ENCODE measurements around the gene KCNMA1. TPM values are rescaled to one million over a fixed set of nuclear protein-coding genes. Genes with fewer than 3 reads are reported as not detected.

The KCNMA1 gene
- total RNA-seq, 4 donors from 2014 or later, result 4.6 to 10.5 (median 7.8) TPM

DNA sequence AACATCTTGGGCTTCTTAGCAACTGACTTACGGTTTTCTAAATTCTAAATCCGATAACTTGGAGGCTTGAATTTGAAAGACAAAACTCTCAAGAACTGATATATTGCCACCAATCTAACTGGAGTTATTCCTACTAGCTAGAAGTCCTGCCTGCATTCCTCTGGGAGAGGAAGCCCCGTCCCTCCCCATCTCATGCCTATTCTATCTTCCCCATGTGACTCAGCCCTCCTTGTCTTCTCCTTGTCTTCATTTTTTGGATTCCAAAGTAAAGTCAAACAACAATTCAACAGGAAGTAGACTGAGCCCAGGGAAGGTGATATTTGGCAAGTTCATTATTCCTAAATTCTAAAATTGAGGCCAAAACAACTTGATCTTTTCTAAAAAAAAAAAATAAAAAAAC, 587.7 kb downstream of the KCNMA1 start:
- Histone ChIP-seq H3K4me1 (no peaks in the 10 kb centered on the region), H3K9me3 (no peaks in the 10 kb centered on the region), H3K27ac (no peak overlapping the region), H3K27me3 (no peaks in the 10 kb centered on the region), H3K4me3 (no peak overlapping the region), H3K36me3 (no peaks in the 10 kb centered on the region)
- 74% methylated on average over 3 of the region's 3 CpGs for WGBS
- TF ChIP-seq EP300 (IDR thresholded peaks at IDR 0.05) (no peak), POLR2AphosphoS5 (IDR thresholded peaks at IDR 0.05) (no peak)
- DNase-seq (ENCODE audit: low spot score in 2 of 2), result no peak

DNA sequence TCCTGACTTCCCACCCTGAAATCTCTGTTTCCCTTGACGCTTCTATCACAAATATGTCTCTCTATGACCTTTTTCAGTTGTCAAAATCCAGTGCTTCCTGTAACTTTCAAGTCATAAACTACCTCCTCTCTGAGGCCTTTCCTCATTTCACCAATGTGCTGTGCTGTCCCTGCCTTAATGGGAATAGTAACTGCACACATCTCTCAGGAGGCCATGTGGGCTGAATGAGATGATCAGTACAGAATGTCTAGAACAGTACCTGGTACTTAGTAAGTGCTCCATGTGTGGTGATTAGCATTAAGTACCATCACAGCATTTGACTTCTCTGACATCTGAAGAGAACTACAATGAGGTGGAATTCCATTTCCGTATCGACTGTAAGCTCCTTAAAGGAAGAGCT, 588.5 kb downstream of the KCNMA1 start:
- Histone ChIP-seq H3K4me3 (no peak overlapping the region), H3K27ac (no peak overlapping the region), H3K9me3 (no peaks in the 10 kb centered on the region), H3K27me3 (no peaks in the 10 kb centered on the region), H3K36me3 (no peaks in the 10 kb centered on the region), H3K4me1 (no peaks in the 10 kb centered on the region)
- 83% methylated on average over 3 of the region's 3 CpGs for WGBS
- TF ChIP-seq, protein P1, sequence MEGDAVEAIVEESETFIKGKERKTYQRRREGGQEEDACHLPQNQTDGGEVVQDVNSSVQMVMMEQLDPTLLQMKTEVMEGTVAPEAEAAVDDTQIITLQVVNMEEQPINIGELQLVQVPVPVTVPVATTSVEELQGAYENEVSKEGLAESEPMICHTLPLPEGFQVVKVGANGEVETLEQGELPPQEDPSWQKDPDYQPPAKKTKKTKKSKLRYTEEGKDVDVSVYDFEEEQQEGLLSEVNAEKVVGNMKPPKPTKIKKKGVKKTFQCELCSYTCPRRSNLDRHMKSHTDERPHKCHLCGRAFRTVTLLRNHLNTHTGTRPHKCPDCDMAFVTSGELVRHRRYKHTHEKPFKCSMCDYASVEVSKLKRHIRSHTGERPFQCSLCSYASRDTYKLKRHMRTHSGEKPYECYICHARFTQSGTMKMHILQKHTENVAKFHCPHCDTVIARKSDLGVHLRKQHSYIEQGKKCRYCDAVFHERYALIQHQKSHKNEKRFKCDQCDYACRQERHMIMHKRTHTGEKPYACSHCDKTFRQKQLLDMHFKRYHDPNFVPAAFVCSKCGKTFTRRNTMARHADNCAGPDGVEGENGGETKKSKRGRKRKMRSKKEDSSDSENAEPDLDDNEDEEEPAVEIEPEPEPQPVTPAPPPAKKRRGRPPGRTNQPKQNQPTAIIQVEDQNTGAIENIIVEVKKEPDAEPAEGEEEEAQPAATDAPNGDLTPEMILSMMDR (IDR thresholded peaks at IDR 0.05), result no peak
- no peak for TF ChIP-seq POLR2AphosphoS5 (IDR thresholded peaks at IDR 0.05)
- no peak for TF ChIP-seq POLR2A (IDR thresholded peaks at IDR 0.05)
- TF ChIP-seq EP300 (IDR thresholded peaks at IDR 0.05), result no peak
- DNase-seq (ENCODE audit: low spot score in 2 of 2), result no peak

DNA sequence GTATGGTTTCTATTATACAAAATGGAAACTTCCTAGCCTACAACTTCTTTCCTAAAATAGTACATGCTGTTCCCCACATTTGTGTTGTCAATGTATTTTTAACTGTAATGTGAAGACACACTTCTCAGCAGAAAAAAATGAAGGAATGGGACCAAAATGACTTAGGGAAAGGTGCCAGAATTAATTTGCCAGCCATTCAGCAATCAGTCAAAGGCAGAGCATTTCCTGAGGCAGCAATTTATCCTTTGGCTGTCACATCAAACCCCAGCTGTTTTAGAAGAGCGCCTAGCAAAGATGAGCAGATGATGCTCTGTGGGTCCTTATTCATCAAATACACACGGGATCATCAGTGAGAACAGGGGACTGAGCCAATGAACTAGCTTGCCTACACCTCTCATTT, 592.5 kb downstream of the KCNMA1 start:
- Histone ChIP-seq H3K27me3 (no peaks in the 10 kb centered on the region), H3K9me3 (no peaks in the 10 kb centered on the region), H3K4me3 (no peak overlapping the region), H3K4me1 (peaks cover 3% of the 10 kb centered on the region), H3K36me3 (no peaks in the 10 kb centered on the region), H3K27ac (peak overlapping the region; percentile 29)
- WGBS, result 27% methylated on average over 2 of the region's 2 CpGs
- TF ChIP-seq POLR2A (IDR thresholded peaks at IDR 0.05) (no peak), EP300 (IDR thresholded peaks at IDR 0.05) (no peak), POLR2AphosphoS5 (IDR thresholded peaks at IDR 0.05) (no peak)
- TF ChIP-seq, protein P1 (IDR thresholded peaks at IDR 0.05), result no peak
- DNase-seq (ENCODE audit: low spot score in 2 of 2), result no peak

DNA sequence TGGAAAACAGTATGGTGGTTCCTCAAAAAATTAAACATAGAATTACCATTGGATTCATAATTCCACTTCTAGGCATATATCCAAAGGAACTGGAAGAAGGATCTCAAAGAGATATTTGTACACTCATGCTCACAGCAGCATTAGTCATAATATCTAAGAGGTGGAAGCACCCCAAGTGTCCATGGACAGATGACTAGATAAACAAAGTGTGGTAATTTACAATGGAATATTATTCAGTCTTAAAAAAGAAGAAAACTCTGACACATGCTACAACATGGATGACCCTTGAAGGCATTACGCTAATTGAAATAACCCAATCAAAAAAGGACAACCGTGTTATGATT, 594.2 kb downstream of the KCNMA1 start:
- no peaks in the 10 kb centered on the region for H3K27me3 ChIP-seq

DNA sequence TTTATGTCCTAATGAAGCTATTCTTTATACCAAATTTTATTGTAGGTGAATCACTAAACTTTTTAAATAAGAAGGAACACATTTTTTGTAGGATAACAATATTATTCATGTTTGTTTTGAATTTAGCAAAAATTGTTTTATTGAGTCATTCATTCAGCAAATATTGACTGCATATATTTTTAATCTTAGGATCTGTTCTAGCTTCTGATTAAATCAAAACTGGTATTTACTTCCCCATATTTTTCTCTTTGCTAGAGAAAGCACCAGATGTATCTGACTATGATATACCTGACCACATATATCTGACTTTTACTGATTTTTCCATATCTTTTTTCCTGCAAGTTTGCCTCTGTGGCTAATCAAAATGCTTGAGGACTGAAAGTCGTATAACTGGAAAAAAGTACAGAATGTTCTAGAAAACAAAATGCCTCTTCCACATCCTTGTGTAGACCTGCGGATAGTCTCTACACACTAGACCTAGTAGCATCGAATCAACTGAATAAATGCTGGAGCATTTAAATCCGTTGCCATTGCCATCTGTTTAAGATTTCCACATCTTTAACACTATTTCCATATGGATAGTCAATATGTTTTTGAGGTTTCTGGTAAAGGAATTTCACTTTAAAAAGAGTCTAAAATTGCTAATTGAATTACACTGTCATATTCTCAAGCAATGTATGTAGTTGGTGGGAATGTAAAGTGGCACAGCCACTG, 594.7 kb downstream of the KCNMA1 start:
- no peak for DNase-seq (ENCODE audit: low spot score in 2 of 2)

More for the DNA sequence above, 594.2 kb downstream of the KCNMA1 start:
- peak overlapping the region; percentile 38 for H3K27ac ChIP-seq
- H3K36me3 ChIP-seq, result no peaks in the 10 kb centered on the region
- no peak for TF ChIP-seq POLR2AphosphoS5 (IDR thresholded peaks at IDR 0.05)
- TF ChIP-seq, protein P1 (IDR thresholded peaks at IDR 0.05), result no peak
- TF ChIP-seq EP300 (IDR thresholded peaks at IDR 0.05), result no peak
- no peak for TF ChIP-seq POLR2A (IDR thresholded peaks at IDR 0.05)
- H3K4me3 ChIP-seq, result no peak overlapping the region
- peaks cover 3% of the 10 kb centered on the region for H3K4me1 ChIP-seq
- no peak for DNase-seq (ENCODE audit: low spot score in 2 of 2)
- 91% methylated on average over 2 of the region's 2 CpGs for WGBS
- no peaks in the 10 kb centered on the region for H3K9me3 ChIP-seq

More for the DNA sequence above, 594.7 kb downstream of the KCNMA1 start:
- H3K4me1 ChIP-seq, result peaks cover 3% of the 10 kb centered on the region
- H3K36me3 ChIP-seq, result no peaks in the 10 kb centered on the region
- no peaks in the 10 kb centered on the region for H3K27me3 ChIP-seq
- TF ChIP-seq POLR2AphosphoS5 (IDR thresholded peaks at IDR 0.05), result no peak
- TF ChIP-seq, protein P1 (IDR thresholded peaks at IDR 0.05), result no peak
- no peak for TF ChIP-seq EP300 (IDR thresholded peaks at IDR 0.05)
- TF ChIP-seq POLR2A (IDR thresholded peaks at IDR 0.05), result no peak
- peak overlapping the region; percentile 38 for H3K27ac ChIP-seq
- WGBS, result 92% methylated on average over 4 of the region's 4 CpGs
- H3K4me3 ChIP-seq, result no peak overlapping the region
- no peaks in the 10 kb centered on the region for H3K9me3 ChIP-seq
